Measurements from ENCODE around the gene SPNS3.

- TF ChIP-seq POLR2A (IDR thresholded peaks at IDR 0.05; ENCODE audit: borderline replicate concordance, extremely low read depth, insufficient read depth, insufficient read length): no peak
- TF ChIP-seq EZH2 (IDR thresholded peaks at IDR 0.05): no peak
- no peak for TF ChIP-seq POLR2AphosphoS5 (IDR thresholded peaks at IDR 0.05; ENCODE audit: low read depth, low read length)
- TF ChIP-seq ZBTB33 (IDR thresholded peaks at IDR 0.05; ENCODE audit: extremely low read depth, insufficient replicate concordance, low read length): no peak
- no peak for TF ChIP-seq ZNF274 (IDR thresholded peaks at IDR 0.05; ENCODE audit: low read depth, low read length)
- no peak for TF ChIP-seq SP1 (IDR thresholded peaks at IDR 0.05; ENCODE audit: low read depth)
- no peak for TF ChIP-seq YY1 (IDR thresholded peaks at IDR 0.05; ENCODE audit: extremely low read depth, insufficient replicate concordance, low read depth, low read length)
- TF ChIP-seq CTCF (IDR thresholded peaks at IDR 0.05 in 2 of 3, conservative IDR thresholded peaks at IDR 0.05 in 1 of 3; ENCODE audit: borderline replicate concordance in 1 of 3, insufficient read depth in 1 of 3, low read depth in 2 of 3, low read length in 2 of 3): no peak
- TF ChIP-seq SIN3A (IDR thresholded peaks at IDR 0.05; ENCODE audit: low read depth): no peak
Measured at GRCh38 chr17:4387137-4387536, 46.6 kb upstream of the SPNS3 start.

Measured in HCT116 (cell line).